Measurements from ENCODE around the gene CNTNAP5.

- no peak for TF ChIP-seq CTCF (IDR thresholded peaks at IDR 0.05)
- TF ChIP-seq EZH2 (IDR thresholded peaks at IDR 0.05; ENCODE audit: borderline replicate concordance, insufficient read depth, low read depth, low read length, poor library complexity, severe bottlenecking), result no peak
Observed at GRCh38 chr2:124121106-124121505, 96.0 kb downstream of the CNTNAP5 start.
